ENCODE data around the gene CDK19. TPM values are rescaled to one million over a fixed set of nuclear protein-coding genes. Genes with fewer than 3 reads are reported as not detected.

Gene CDK19
- total RNA-seq, 1 donor from 2014 or later = 21.8 TPM

DNA sequence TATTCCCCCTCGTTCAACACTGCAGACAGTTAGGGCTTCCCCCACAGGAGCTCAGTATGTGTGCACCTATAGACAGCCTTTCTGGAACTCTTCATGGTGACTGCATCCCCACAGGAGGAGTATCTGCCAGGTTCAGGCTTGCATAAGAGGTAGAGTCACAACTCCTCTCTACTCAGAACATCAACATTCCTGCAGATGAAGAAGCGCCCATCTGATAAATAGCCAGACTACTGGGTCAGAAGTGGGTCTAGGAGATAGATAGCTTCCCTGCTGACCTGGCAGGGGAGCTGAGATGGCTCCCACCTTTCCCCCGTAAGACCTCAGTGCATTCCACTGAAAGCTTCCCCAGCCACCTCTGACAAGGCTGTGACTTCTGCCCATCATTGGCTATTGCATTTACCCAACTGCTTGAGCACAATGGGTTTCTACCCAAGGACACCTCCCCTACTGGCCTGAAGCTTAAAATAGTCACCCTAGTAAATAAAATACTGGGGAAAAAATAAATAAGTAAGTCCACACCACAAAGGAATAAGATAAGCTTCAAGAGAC is 125.1 kb downstream of the CDK19 start:
- FAIRE-seq = no peak
- Histone ChIP-seq H3K79me2 (ENCODE audit: insufficient read depth, low read length) (peaks cover 2% of the 10 kb centered on the region), H3K36me3 (ENCODE audit: insufficient read depth, low read length) (no peaks in the 10 kb centered on the region), H2AFZ (ENCODE audit: low read depth, low read length) (no peak overlapping the region), H3K4me1 (ENCODE audit: insufficient read depth, low read length) (no peaks in the 10 kb centered on the region), H3K27me3 (ENCODE audit: insufficient read depth, low read length) (no peaks in the 10 kb centered on the region), H3K4me3 (ENCODE audit: insufficient read depth, low read depth, low read length) (no peak overlapping the region), H4K20me1 (ENCODE audit: insufficient read depth, low read length) (peaks cover 17% of the 10 kb centered on the region), H3K9ac (ENCODE audit: low read length) (no peak overlapping the region), H3K27ac (ENCODE audit: low read depth, low read length) (no peak overlapping the region), H3K4me2 (ENCODE audit: low read length) (no peak overlapping the region), H3K9me3 (ENCODE audit: insufficient read depth, low read depth, low read length) (no peaks in the 10 kb centered on the region)
- no peak for DNase-seq (ENCODE audit: low read depth)
- Mint-ChIP-seq H3K9me3 (ENCODE audit: unreplicated experiment) (no peaks in the 10 kb centered on the region), H3K36me3 (ENCODE audit: low read depth, unreplicated experiment) (no peaks in the 10 kb centered on the region), H3K27ac (ENCODE audit: unreplicated experiment) (no peak overlapping the region), H3K4me1 (ENCODE audit: low read depth, unreplicated experiment) (no peaks in the 10 kb centered on the region), H3K27me3 (ENCODE audit: low read depth, unreplicated experiment) (no peaks in the 10 kb centered on the region), H3K4me3 (ENCODE audit: unreplicated experiment) (no peak overlapping the region)
- TF ChIP-seq, protein P1, sequence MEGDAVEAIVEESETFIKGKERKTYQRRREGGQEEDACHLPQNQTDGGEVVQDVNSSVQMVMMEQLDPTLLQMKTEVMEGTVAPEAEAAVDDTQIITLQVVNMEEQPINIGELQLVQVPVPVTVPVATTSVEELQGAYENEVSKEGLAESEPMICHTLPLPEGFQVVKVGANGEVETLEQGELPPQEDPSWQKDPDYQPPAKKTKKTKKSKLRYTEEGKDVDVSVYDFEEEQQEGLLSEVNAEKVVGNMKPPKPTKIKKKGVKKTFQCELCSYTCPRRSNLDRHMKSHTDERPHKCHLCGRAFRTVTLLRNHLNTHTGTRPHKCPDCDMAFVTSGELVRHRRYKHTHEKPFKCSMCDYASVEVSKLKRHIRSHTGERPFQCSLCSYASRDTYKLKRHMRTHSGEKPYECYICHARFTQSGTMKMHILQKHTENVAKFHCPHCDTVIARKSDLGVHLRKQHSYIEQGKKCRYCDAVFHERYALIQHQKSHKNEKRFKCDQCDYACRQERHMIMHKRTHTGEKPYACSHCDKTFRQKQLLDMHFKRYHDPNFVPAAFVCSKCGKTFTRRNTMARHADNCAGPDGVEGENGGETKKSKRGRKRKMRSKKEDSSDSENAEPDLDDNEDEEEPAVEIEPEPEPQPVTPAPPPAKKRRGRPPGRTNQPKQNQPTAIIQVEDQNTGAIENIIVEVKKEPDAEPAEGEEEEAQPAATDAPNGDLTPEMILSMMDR (IDR thresholded peaks at IDR 0.05; ENCODE audit: insufficient read depth, low read depth, low read length) = no peak
- no peak for TF ChIP-seq EZH2 (IDR thresholded peaks at IDR 0.05; ENCODE audit: insufficient read depth, low read length)

- Histone ChIP-seq H3K4me2 (ENCODE audit: low read length) (no peak overlapping the region), H3K4me1 (ENCODE audit: insufficient read depth, low read length) (no peaks in the 10 kb centered on the region), H2AFZ (ENCODE audit: low read depth, low read length) (no peak overlapping the region), H3K36me3 (ENCODE audit: insufficient read depth, low read length) (no peaks in the 10 kb centered on the region), H3K27ac (ENCODE audit: low read depth, low read length) (no peak overlapping the region), H3K4me3 (ENCODE audit: insufficient read depth, low read depth, low read length) (no peak overlapping the region), H3K9ac (ENCODE audit: low read length) (no peak overlapping the region), H3K27me3 (ENCODE audit: insufficient read depth, low read length) (no peaks in the 10 kb centered on the region), H3K9me3 (ENCODE audit: insufficient read depth, low read depth, low read length) (no peaks in the 10 kb centered on the region), H3K79me2 (ENCODE audit: insufficient read depth, low read length) (peaks cover 2% of the 10 kb centered on the region), H4K20me1 (ENCODE audit: insufficient read depth, low read length) (peaks cover 17% of the 10 kb centered on the region)
- TF ChIP-seq EZH2 (IDR thresholded peaks at IDR 0.05; ENCODE audit: insufficient read depth, low read length) = no peak
- TF ChIP-seq, protein P1 (IDR thresholded peaks at IDR 0.05; ENCODE audit: insufficient read depth, low read depth, low read length) = no peak
- Mint-ChIP-seq H3K4me1 (ENCODE audit: low read depth, unreplicated experiment) (no peaks in the 10 kb centered on the region), H3K36me3 (ENCODE audit: low read depth, unreplicated experiment) (no peaks in the 10 kb centered on the region), H3K9me3 (ENCODE audit: unreplicated experiment) (no peaks in the 10 kb centered on the region), H3K4me3 (ENCODE audit: unreplicated experiment) (no peak overlapping the region), H3K27ac (ENCODE audit: unreplicated experiment) (no peak overlapping the region), H3K27me3 (ENCODE audit: low read depth, unreplicated experiment) (no peaks in the 10 kb centered on the region)
- DNase-seq (ENCODE audit: low read depth) (no peak), FAIRE-seq (no peak)
Measured at GRCh38 chr6:110689275-110689935, 125.9 kb downstream of the CDK19 start.

DNA sequence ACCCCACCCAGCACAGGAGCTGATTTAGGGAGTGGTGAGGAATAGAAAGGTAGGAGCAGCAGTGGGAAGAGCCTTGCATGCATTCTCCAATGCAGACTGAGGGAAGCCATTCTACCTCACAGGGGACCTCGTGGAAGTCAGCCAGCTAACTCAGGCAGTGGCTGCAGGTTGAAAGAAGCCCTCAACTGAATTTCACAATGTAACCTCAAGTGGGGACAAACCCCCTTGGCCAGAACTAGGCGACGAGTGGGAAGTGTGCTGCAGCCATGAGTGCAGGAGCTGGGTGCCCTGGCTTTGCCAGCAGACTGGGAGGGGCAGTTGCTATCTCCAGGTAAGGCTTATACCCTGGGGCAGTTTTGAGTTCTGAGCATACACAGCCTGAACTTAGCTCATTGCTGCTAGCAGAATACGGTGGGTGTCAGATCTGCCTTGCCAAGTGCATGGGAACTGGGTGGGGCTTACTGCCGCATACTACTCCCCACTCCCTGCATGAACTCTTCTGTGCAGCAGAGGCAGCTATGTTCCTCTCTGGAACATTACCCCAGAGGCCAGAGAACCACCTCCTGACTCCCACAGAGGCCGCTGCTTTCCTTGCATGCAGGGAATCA is 126.5 kb downstream of the CDK19 start:
- Histone ChIP-seq H3K4me1 (ENCODE audit: insufficient read depth, low read length) (no peaks in the 10 kb centered on the region), H3K79me2 (ENCODE audit: insufficient read depth, low read length) (peaks cover 2% of the 10 kb centered on the region), H3K4me2 (ENCODE audit: low read length) (no peak overlapping the region), H3K27ac (ENCODE audit: low read depth, low read length) (no peak overlapping the region), H4K20me1 (ENCODE audit: insufficient read depth, low read length) (peaks cover 17% of the 10 kb centered on the region), H3K9me3 (ENCODE audit: insufficient read depth, low read depth, low read length) (no peaks in the 10 kb centered on the region), H3K4me3 (ENCODE audit: insufficient read depth, low read depth, low read length) (no peak overlapping the region), H3K27me3 (ENCODE audit: insufficient read depth, low read length) (no peaks in the 10 kb centered on the region), H3K9ac (ENCODE audit: low read length) (no peak overlapping the region), H3K36me3 (ENCODE audit: insufficient read depth, low read length) (no peaks in the 10 kb centered on the region), H2AFZ (ENCODE audit: low read depth, low read length) (no peak overlapping the region)
- TF ChIP-seq, protein P1 (IDR thresholded peaks at IDR 0.05; ENCODE audit: insufficient read depth, low read depth, low read length) = no peak
- TF ChIP-seq EZH2 (IDR thresholded peaks at IDR 0.05; ENCODE audit: insufficient read depth, low read length) = no peak
- H3K27me3 Mint-ChIP-seq (ENCODE audit: low read depth, unreplicated experiment) = no peaks in the 10 kb centered on the region
- H3K27ac Mint-ChIP-seq (ENCODE audit: unreplicated experiment) = no peak overlapping the region
- no peaks in the 10 kb centered on the region for H3K36me3 Mint-ChIP-seq (ENCODE audit: low read depth, unreplicated experiment)
- H3K4me1 Mint-ChIP-seq (ENCODE audit: low read depth, unreplicated experiment) = no peaks in the 10 kb centered on the region
- DNase-seq (ENCODE audit: low read depth) = no peak
- H3K9me3 Mint-ChIP-seq (ENCODE audit: unreplicated experiment) = no peaks in the 10 kb centered on the region
- no peak overlapping the region for H3K4me3 Mint-ChIP-seq (ENCODE audit: unreplicated experiment)
- no peak for FAIRE-seq

All from astrocyte (in vitro differentiated cells and primary cell).